ENCODE data around the gene SPOCK1.

The SPOCK1 gene

GRCh38 chr5:137516251-137516797 is 17.2 kb upstream of the SPOCK1 start:
- no peak for DNase-seq (ENCODE audit: extremely low spot score)
- ChIA-PET POLR2A (no interaction called here), CTCF (interaction anchor here (1.0 kb wide), 1 partner anchor 196 kb away, joined by 5 read pairs; no protein-coding TSS in a partner anchor)
- TF ChIP-seq SP1 (IDR thresholded peaks at IDR 0.05) (no peak), FOXA1 (IDR thresholded peaks at IDR 0.05) (no peak), ZNF384 (IDR thresholded peaks at IDR 0.05) (no peak), CTBP1 (IDR thresholded peaks at IDR 0.05; ENCODE audit: borderline replicate concordance) (no peak), TARDBP (IDR thresholded peaks at IDR 0.05) (no peak), PKNOX1 (IDR thresholded peaks at IDR 0.05) (no peak), L3MBTL2 (conservative IDR thresholded peaks at IDR 0.05) (no peak), FOXK2 (IDR thresholded peaks at IDR 0.05) (no peak), ARNT (IDR thresholded peaks at IDR 0.05) (no peak), SUZ12 (IDR thresholded peaks at IDR 0.05) (no peak), NFRKB (IDR thresholded peaks at IDR 0.05) (no peak), BHLHE40 (IDR thresholded peaks at IDR 0.05; ENCODE audit: borderline replicate concordance) (no peak), ELF4 (IDR thresholded peaks at IDR 0.05) (no peak), LEF1 (IDR thresholded peaks at IDR 0.05; ENCODE audit: borderline replicate concordance) (no peak), HDGF (IDR thresholded peaks at IDR 0.05; ENCODE audit: borderline replicate concordance) (no peak), FOXM1 (IDR thresholded peaks at IDR 0.05; ENCODE audit: borderline replicate concordance) (no peak)

GRCh38 chr5:137515238-137515637 is 16.1 kb upstream of the SPOCK1 start:
- no peak for DNase-seq (ENCODE audit: extremely low spot score)
- TF ChIP-seq HDGF (IDR thresholded peaks at IDR 0.05; ENCODE audit: borderline replicate concordance), result no peak
- no peak for TF ChIP-seq TARDBP (IDR thresholded peaks at IDR 0.05)
- TF ChIP-seq ZNF384 (IDR thresholded peaks at IDR 0.05), result no peak
- POLR2A ChIA-PET, result no interaction called here
- CTCF ChIA-PET, result interaction anchor here (1.0 kb wide), 1 partner anchor 195 kb away, joined by 5 read pairs; no protein-coding TSS in a partner anchor

- ChIA-PET CTCF (no interaction called here), POLR2A (no interaction called here)
- TF ChIP-seq FOXK2 (IDR thresholded peaks at IDR 0.05) (no peak), ELF4 (IDR thresholded peaks at IDR 0.05) (no peak), LEF1 (IDR thresholded peaks at IDR 0.05; ENCODE audit: borderline replicate concordance) (no peak), ZNF384 (IDR thresholded peaks at IDR 0.05) (no peak), ARNT (IDR thresholded peaks at IDR 0.05) (no peak), L3MBTL2 (conservative IDR thresholded peaks at IDR 0.05) (no peak), HDGF (IDR thresholded peaks at IDR 0.05; ENCODE audit: borderline replicate concordance) (no peak), CTBP1 (IDR thresholded peaks at IDR 0.05; ENCODE audit: borderline replicate concordance) (no peak), SUZ12 (IDR thresholded peaks at IDR 0.05) (no peak), TARDBP (IDR thresholded peaks at IDR 0.05) (no peak), FOXM1 (IDR thresholded peaks at IDR 0.05; ENCODE audit: borderline replicate concordance) (no peak), BHLHE40 (IDR thresholded peaks at IDR 0.05; ENCODE audit: borderline replicate concordance) (no peak)
- no peak for DNase-seq (ENCODE audit: extremely low spot score)
Measured at GRCh38 chr5:137510671-137511070, 11.5 kb upstream of the SPOCK1 start.

- TF ChIP-seq FOXK2 (IDR thresholded peaks at IDR 0.05) (no peak), CTBP1 (IDR thresholded peaks at IDR 0.05; ENCODE audit: borderline replicate concordance) (no peak)
- ChIA-PET POLR2A (no interaction called here), CTCF (interaction anchor here (1.0 kb wide), 1 partner anchor 186 kb away, joined by 3 read pairs; no protein-coding TSS in a partner anchor)
- DNase-seq (ENCODE audit: extremely low spot score), result no peak
Measured at GRCh38 chr5:137507150-137507549, 8.0 kb upstream of the SPOCK1 start.

GRCh38 chr5:137506296-137506695 is 7.2 kb upstream of the SPOCK1 start:
- POLR2A ChIA-PET, result no interaction called here
- DNase-seq (ENCODE audit: extremely low spot score), result no peak
- CTCF ChIA-PET, result interaction anchor here (1.0 kb wide), 1 partner anchor 186 kb away, joined by 3 read pairs; no protein-coding TSS in a partner anchor
- no peak for TF ChIP-seq PKNOX1 (IDR thresholded peaks at IDR 0.05)
- no peak for TF ChIP-seq SP1 (IDR thresholded peaks at IDR 0.05)
- no peak for TF ChIP-seq HDGF (IDR thresholded peaks at IDR 0.05; ENCODE audit: borderline replicate concordance)
- no peak for TF ChIP-seq FOXM1 (IDR thresholded peaks at IDR 0.05; ENCODE audit: borderline replicate concordance)
- no peak for TF ChIP-seq ELF4 (IDR thresholded peaks at IDR 0.05)
- no peak for TF ChIP-seq CTBP1 (IDR thresholded peaks at IDR 0.05; ENCODE audit: borderline replicate concordance)
- no peak for TF ChIP-seq SUZ12 (IDR thresholded peaks at IDR 0.05)
- TF ChIP-seq L3MBTL2 (conservative IDR thresholded peaks at IDR 0.05), result no peak
- TF ChIP-seq BHLHE40 (IDR thresholded peaks at IDR 0.05; ENCODE audit: borderline replicate concordance), result no peak
- TF ChIP-seq ZNF384 (IDR thresholded peaks at IDR 0.05), result no peak
- no peak for TF ChIP-seq FOXA1 (IDR thresholded peaks at IDR 0.05)
- TF ChIP-seq FOXK2 (IDR thresholded peaks at IDR 0.05), result no peak
- no peak for TF ChIP-seq ARNT (IDR thresholded peaks at IDR 0.05)
- TF ChIP-seq NFRKB (IDR thresholded peaks at IDR 0.05), result no peak
- TF ChIP-seq LEF1 (IDR thresholded peaks at IDR 0.05; ENCODE audit: borderline replicate concordance), result no peak
- TF ChIP-seq TARDBP (IDR thresholded peaks at IDR 0.05), result no peak

GRCh38 chr5:137504916-137505315 is 5.8 kb upstream of the SPOCK1 start:
- ChIA-PET POLR2A (no interaction called here), CTCF (no interaction called here)
- no peak for DNase-seq (ENCODE audit: extremely low spot score)
- TF ChIP-seq LEF1 (IDR thresholded peaks at IDR 0.05; ENCODE audit: borderline replicate concordance), result no peak
- TF ChIP-seq PKNOX1 (IDR thresholded peaks at IDR 0.05), result no peak
- no peak for TF ChIP-seq SP1 (IDR thresholded peaks at IDR 0.05)
- TF ChIP-seq SUZ12 (IDR thresholded peaks at IDR 0.05), result no peak
- TF ChIP-seq CTBP1 (IDR thresholded peaks at IDR 0.05; ENCODE audit: borderline replicate concordance), result no peak
- no peak for TF ChIP-seq BHLHE40 (IDR thresholded peaks at IDR 0.05; ENCODE audit: borderline replicate concordance)
- no peak for TF ChIP-seq HDGF (IDR thresholded peaks at IDR 0.05; ENCODE audit: borderline replicate concordance)
- no peak for TF ChIP-seq ELF4 (IDR thresholded peaks at IDR 0.05)
- TF ChIP-seq ARNT (IDR thresholded peaks at IDR 0.05), result no peak
- no peak for TF ChIP-seq NFRKB (IDR thresholded peaks at IDR 0.05)
- no peak for TF ChIP-seq FOXA1 (IDR thresholded peaks at IDR 0.05)
- no peak for TF ChIP-seq FOXK2 (IDR thresholded peaks at IDR 0.05)
- no peak for TF ChIP-seq L3MBTL2 (conservative IDR thresholded peaks at IDR 0.05)
- TF ChIP-seq FOXM1 (IDR thresholded peaks at IDR 0.05; ENCODE audit: borderline replicate concordance), result no peak
- TF ChIP-seq TARDBP (IDR thresholded peaks at IDR 0.05), result no peak
- TF ChIP-seq ZNF384 (IDR thresholded peaks at IDR 0.05), result no peak

All from HEK293T (cell line).